SU-DHL-6 (cell line): ENCODE measurements around the gene CLECL1.

Experiments
- H2AFZ ChIP-seq: fragments of 200-600 bp; sonication (generic); 2 replicates; pipeline ENCODE4 v1.6.1; 2014; ENCODE audit warnings: low read depth, mild to moderate bottlenecking, moderate library complexity, mixed read lengths, antibody characterized with exemption, low read length; ENCODE audit not compliant: severe bottlenecking
- H3F3A ChIP-seq: fragments of 200-600 bp; shearing (Covaris generic); 2 replicates; pipeline ENCODE4 v1.6.0; 2016; ENCODE audit warnings: antibody characterized with exemption, mild to moderate bottlenecking; ENCODE audit not compliant: insufficient read depth
- H3K27ac ChIP-seq: fragments of 200-600 bp; sonication (generic); 2 replicates; pipeline ENCODE4 v1.5.1; 2016; ENCODE audit warnings: low read depth, mild to moderate bottlenecking, low read length, moderate library complexity, mixed read lengths
- H3K27me3 ChIP-seq: fragments of 200-600 bp; sonication (generic), shearing (Covaris generic); 2 replicates; pipeline ENCODE4 v1.6.0; 2014; ENCODE audit warnings: mild to moderate bottlenecking, low read length
- H3K36me3 ChIP-seq: fragments of 200-600 bp; sonication (generic); 2 replicates; pipeline ENCODE4 v1.6.1; 2014; ENCODE audit warnings: mild to moderate bottlenecking, low read length, mixed read lengths
- H3K4me2 ChIP-seq: fragments of 300-600, 200-600 bp; shearing (Covaris generic), sonication (generic); 2 replicates; pipeline ENCODE4 v1.6.0; 2014; ENCODE audit warnings: low read length, low read depth, mild to moderate bottlenecking; ENCODE audit not compliant: poor library complexity, severe bottlenecking
- H3K4me3 ChIP-seq: fragments of 200-600 bp; sonication (generic); 2 replicates; pipeline ENCODE4 v1.5.1; 2014; ENCODE audit warnings: antibody characterized with exemption, low read length, mild to moderate bottlenecking, mixed read lengths; ENCODE audit not compliant: insufficient read depth, poor library complexity, severe bottlenecking
- H3K79me2 ChIP-seq: fragments of 200-600 bp; sonication (generic); 2 replicates; pipeline ENCODE4 v1.6.1; 2014; ENCODE audit warnings: mild to moderate bottlenecking, low read length, moderate library complexity; ENCODE audit not compliant: insufficient read depth
- H3K9ac ChIP-seq: fragments of 200-600 bp; sonication (generic); 2 replicates; pipeline ENCODE4 v1.7.0; 2014; ENCODE audit warnings: mild to moderate bottlenecking, low read length
- H3K9me2 ChIP-seq: fragments of 200-600 bp; sonication (generic); replicated peaks from 2 replicates; pipeline ENCODE4 v1.6.1; 2014; ENCODE audit warnings: low read length; ENCODE audit not compliant: insufficient read depth
- H3K9me3 ChIP-seq: fragments of 200-600 bp; sonication (generic); 2 replicates; pipeline ENCODE4 v1.6.1; 2014; ENCODE audit warnings: low read length, mixed read lengths; ENCODE audit not compliant: insufficient read depth
- H4K20me1 ChIP-seq: fragments of 200-600 bp; sonication (generic); 2 replicates; pipeline ENCODE4 v1.6.1; 2014; ENCODE audit warnings: low read depth, mild to moderate bottlenecking, antibody characterized with exemption, low read length, moderate library complexity, mixed read lengths
- CTCF ChIP-seq: fragments of 200-600 bp; sonication (generic); IDR thresholded peaks from one replicate; pipeline ENCODE4 v1.5.1; 2017; ENCODE audit warnings: antibody characterized with exemption, mild to moderate bottlenecking, low read length, moderate library complexity; ENCODE audit not compliant: insufficient read depth, poor library complexity, severe bottlenecking
- EZH2phosphoT487 ChIP-seq: fragments of 200-600 bp; sonication (generic), shearing (Covaris generic); conservative IDR thresholded peaks from 2 replicates; pipeline ENCODE4 v1.6.1; 2018; ENCODE audit warnings: mild to moderate bottlenecking, antibody characterized with exemption, low read length, moderate library complexity, mixed read lengths

Gene CLECL1

DNA sequence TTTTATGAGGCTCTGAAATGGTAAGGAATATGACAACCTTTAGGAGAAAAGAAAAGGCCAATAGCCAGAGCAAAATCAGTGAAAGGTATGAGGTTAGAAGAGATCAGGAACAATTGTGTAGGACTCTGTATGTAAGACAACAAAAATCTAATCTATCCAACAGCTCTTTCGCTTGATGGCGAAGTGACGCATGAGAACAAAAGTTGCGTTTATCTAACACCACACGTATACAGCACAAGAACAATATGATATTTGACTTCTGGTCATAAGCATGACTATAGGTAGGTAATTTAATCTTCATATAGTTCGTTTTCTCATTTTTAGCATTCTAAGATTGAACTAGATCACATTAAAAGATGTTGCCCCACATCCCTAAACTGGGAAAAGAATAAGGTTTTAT is 1.5 kb downstream of the CLECL1 start:
- peaks cover 38% of the 10 kb centered on the region for H3F3A ChIP-seq
- peak overlapping the region; percentile 99 for H3K4me2 ChIP-seq
- no peaks in the 10 kb centered on the region for H3K36me3 ChIP-seq
- no peak overlapping the region for H2AFZ ChIP-seq
- peak overlapping the region; percentile 74 for H3K9ac ChIP-seq
- peak overlapping the region; percentile 63 for H3K4me3 ChIP-seq
- H3K9me3 ChIP-seq, result no peaks in the 10 kb centered on the region
- peaks cover 60% of the 10 kb centered on the region for H3K79me2 ChIP-seq
- no peaks in the 10 kb centered on the region for H3K27me3 ChIP-seq
- H4K20me1 ChIP-seq, result no peaks in the 10 kb centered on the region
- H3K27ac ChIP-seq, result peak overlapping the region; percentile 100
- H3K9me2 ChIP-seq, result no peaks in the 10 kb centered on the region
- TF ChIP-seq CTCF (no peak), EZH2phosphoT487 (no peak)

DNA sequence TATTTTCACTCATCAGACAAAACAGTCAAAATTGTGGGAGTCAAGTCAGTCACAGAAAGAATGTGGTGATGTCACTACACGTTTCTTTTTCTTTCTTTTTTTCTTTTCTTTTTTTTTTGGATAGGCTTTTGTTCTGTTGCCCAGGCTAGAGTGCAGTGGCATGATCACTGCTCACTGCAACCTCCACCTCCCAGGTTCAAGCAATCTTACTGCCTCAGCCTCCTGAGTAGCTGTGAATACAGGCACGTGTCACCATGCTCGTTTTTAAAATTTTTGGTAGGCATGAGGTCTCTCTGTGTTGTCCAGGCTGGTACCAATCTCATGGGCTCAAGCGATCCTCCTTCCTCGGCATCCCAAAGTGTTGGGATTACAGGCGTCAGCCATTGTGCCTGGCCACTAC is 2.3 kb downstream of the CLECL1 start:
- Histone ChIP-seq H3K4me2 (peak overlapping the region; percentile 99), H3K27me3 (no peaks in the 10 kb centered on the region), H3K4me3 (peak overlapping the region; percentile 63), H3K79me2 (peaks cover 64% of the 10 kb centered on the region), H2AFZ (no peak overlapping the region), H3K9ac (peak overlapping the region; percentile 74), H3F3A (peaks cover 37% of the 10 kb centered on the region), H3K27ac (peak overlapping the region; percentile 100), H3K9me2 (no peaks in the 10 kb centered on the region), H3K9me3 (no peaks in the 10 kb centered on the region), H3K36me3 (no peaks in the 10 kb centered on the region), H4K20me1 (no peaks in the 10 kb centered on the region)
- TF ChIP-seq EZH2phosphoT487 (no peak), CTCF (no peak)

- Histone ChIP-seq H3K4me3 (peak overlapping the region; percentile 63), H4K20me1 (no peaks in the 10 kb centered on the region), H3K27ac (peak overlapping the region; percentile 100), H3K9me2 (no peaks in the 10 kb centered on the region), H3K36me3 (no peaks in the 10 kb centered on the region), H3K9me3 (no peaks in the 10 kb centered on the region), H3K9ac (peak overlapping the region; percentile 74), H3K27me3 (no peaks in the 10 kb centered on the region), H3K79me2 (peaks cover 64% of the 10 kb centered on the region), H3F3A (peaks cover 37% of the 10 kb centered on the region), H2AFZ (no peak overlapping the region), H3K4me2 (peak overlapping the region; percentile 99)
- no peak for TF ChIP-seq CTCF
- no peak for TF ChIP-seq EZH2phosphoT487
These were observed 2.9 kb downstream of the CLECL1 start for GRCh38 chr12:9730011-9730410.

- H4K20me1 ChIP-seq, result no peaks in the 10 kb centered on the region
- H3K9me3 ChIP-seq, result no peaks in the 10 kb centered on the region
- H3K27ac ChIP-seq, result peak overlapping the region; percentile 100
- peak overlapping the region; percentile 74 for H3K9ac ChIP-seq
- no peaks in the 10 kb centered on the region for H3K36me3 ChIP-seq
- H3F3A ChIP-seq, result peaks cover 37% of the 10 kb centered on the region
- H3K4me2 ChIP-seq, result peak overlapping the region; percentile 99
- no peaks in the 10 kb centered on the region for H3K27me3 ChIP-seq
- peaks cover 73% of the 10 kb centered on the region for H3K79me2 ChIP-seq
- no peaks in the 10 kb centered on the region for H3K9me2 ChIP-seq
- peak overlapping the region; percentile 23 for H3K4me3 ChIP-seq
- no peak overlapping the region for H2AFZ ChIP-seq
- TF ChIP-seq EZH2phosphoT487 (no peak), CTCF (no peak)
These were observed 3.8 kb downstream of the CLECL1 start for GRCh38 chr12:9729082-9729481.
